ENCODE measurements around the gene KRT35.

Gene KRT35

DNA sequence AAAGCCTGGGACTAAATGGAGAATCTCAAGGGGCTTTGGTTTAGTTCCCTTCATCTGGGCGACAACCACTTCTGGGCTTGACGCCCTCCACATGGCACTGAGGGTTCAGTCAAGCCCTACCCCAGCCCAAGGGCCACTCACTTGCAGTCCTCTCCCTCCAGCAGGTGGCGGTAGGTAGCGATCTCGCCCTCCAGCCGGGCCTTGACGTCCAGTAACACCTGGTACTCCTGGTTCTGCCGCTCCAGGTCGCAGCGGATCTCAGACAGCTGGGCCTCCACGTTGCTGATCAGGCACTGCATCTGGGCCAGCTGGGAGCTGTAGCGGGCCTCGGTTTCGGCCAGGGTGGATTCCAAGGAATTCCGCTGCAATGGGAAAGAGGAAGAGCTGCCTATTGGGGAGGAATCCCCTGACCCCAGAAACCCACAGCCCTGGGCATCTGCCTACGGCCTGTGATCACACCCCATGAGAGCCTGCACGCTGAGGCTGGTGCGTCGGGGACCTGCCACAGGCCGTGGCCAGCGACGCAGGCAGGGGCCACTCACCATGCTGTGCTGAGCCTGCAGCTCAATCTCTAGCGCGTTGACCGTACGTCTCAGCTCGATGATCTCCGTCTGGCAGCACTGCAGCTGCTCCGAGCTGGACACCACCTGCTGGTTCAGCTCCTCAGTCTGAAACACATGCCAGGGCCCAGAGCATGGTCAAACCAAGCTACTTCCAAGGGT lies 6.0 kb upstream of the KRT35 start:
- DNase-seq (ENCODE audit: low read depth): no peak

DNA sequence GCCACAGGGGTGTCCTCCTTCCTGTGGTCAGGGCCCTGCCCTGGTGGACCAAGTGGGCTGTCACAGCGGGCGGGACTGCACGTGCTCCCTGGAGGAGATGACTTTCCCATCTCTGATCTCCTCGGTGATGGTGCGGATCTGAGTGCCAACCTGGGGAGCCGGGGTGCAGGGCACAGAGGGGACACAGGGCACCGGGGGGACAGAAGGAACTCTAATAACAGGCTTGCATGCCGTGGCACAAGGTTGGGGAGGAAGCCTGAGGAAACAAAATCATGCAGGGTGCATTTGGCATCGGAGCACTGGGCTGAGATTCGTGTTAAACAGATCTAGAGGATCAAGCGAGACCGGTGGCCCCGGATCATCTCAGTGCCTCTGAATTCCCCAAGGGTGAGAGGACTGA lies 5.4 kb upstream of the KRT35 start:
- no peak for DNase-seq (ENCODE audit: low read depth)

GRCh38 chr17:41484920-41485904 lies 4.3 kb upstream of the KRT35 start:
- no peak for DNase-seq (ENCODE audit: low read depth)

DNA sequence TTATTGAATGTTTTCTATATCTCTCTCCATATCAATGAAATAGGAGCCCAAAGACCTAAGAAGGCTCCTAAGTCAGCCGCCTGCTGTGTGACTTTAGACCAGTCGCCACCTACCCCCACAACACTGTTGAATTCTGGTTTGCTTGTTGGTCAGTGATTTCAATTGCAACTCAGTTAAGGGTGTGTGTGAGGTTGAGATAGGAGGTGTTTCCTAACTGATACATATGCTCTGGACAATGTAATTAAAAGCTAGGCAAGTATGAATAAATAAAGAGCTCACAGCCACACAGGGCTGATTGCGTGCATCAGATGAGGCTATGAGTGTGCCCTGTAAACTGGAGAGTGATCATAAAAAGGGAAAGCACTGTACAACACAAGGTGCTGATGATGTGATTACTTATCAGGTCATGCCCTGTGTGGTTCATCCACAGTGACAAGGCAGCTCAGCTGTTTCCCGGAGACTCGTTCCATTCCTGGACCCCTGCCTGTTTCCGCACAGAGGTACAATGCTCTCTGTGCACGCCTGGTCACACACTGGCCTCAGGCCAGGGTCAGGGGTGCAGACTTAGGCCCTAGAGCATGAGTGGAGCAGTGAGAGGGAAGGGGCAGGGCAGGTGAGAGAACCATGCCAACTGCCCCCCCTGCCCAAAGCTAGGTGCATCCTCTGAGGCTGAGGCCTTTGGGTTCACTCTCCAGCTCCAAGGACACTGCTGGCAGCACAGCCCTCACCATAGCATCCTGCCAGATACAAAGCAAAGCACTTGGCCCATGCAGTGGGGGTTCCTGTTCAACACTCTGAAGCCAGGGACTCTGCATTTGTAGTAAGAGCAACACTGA lies 3.3 kb upstream of the KRT35 start:
- DNase-seq (ENCODE audit: low read depth): no peak

- no peak for DNase-seq (ENCODE audit: low read depth)
Measured at GRCh38 chr17:41483531-41483930, 2.6 kb upstream of the KRT35 start.

DNA sequence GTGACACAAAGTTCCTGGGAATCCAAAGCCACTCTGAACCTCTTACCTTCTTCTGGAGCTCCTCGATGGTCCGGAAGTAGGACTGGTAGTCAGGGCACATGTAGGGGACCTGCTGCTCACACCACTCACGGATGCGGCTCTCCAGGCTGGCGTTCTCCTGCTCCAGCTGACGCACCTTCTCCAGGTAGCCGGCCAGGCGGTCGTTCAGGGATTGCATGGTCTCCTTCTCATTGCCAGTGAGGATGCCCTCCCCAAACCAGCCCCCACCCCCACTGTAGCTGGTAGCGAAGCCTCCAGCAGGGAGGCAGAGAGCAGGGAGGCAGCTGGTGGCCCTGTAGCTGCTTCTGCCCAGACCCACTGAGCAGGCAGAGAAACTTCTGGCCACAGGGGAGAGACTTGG lies 370 bp downstream of the KRT35 start:
- DNase-seq (ENCODE audit: low read depth): no peak

GRCh38 chr17:41480136-41480535 lies 815 bp downstream of the KRT35 start:
- DNase-seq (ENCODE audit: low read depth): no peak

GRCh38 chr17:41478237-41478636 lies 2.7 kb downstream of the KRT35 start:
- DNase-seq (ENCODE audit: low read depth): no peak

DNA sequence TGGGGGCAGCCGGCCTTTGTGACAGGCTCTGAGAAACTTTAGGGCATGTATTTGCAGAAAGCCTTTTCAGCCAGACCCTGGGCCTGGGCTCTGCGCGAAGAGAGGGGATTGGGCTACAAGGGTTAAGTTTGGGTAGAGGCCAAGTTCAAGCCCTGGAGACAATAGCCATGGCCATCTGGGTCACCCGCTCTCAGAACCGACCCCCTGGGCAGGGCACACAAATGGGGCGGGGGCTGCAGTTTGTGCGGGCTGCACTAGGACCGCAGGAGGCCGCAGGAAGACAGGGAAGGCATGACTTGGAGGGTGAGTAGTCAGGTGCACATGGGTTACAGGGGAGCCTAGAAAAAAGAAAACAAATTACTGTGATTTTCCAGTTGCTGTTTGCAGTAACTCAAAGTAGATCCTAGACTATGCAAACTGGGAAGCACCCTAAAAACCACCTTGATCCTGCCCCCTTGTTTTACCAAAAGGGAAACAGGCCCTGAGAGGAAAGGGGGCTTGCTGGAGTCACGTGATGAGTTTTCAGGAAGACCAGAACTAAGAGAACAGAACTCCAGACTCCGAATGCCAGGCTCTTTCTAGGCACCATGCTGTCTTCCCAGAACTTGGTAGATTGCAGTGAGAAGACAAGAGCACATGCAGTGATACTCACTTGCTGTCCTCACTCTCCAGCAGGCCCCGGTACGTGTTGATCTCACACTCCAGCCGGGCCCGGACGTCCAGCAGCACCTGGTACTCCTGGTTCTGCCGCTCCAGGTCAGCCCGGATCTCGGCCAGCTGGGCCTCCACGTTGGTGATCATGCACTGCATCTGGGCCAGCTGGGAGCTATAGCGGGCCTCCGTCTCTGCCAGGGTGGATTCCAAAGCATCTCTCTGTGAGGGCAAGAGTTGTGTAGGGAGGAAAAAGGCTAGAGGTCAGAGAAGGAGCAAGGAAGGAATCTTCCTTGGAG lies 3.8 kb downstream of the KRT35 start:
- DNase-seq (ENCODE audit: low read depth): no peak

DNA sequence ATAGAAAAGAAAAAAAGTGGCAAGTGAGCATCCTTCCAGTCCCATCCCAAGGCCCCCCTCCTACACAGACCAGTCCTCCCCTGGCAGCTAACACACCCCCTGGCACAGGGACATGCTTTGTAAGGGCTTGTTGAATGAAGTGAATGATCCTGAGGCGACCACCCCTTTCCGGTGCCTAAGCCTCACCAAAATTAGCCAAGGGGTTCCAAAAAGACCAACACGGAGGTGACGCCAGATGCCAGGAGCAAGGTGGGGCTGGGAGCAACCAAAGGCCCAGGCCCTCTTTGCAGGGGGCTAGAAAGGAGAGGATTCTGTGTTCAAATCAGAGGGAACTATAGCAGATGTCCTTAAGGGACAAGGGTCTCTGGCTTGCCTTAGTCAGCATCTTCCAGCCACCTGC lies 5.5 kb downstream of the KRT35 start:
- no peak for DNase-seq (ENCODE audit: low read depth)

GRCh38 chr17:41474863-41475262 lies 6.1 kb downstream of the KRT35 start:
- DNase-seq (ENCODE audit: low read depth): no peak

GRCh38 chr17:41468346-41468745 lies 12.6 kb downstream of the KRT35 start:
- DNase-seq (ENCODE audit: low read depth): no peak

DNA sequence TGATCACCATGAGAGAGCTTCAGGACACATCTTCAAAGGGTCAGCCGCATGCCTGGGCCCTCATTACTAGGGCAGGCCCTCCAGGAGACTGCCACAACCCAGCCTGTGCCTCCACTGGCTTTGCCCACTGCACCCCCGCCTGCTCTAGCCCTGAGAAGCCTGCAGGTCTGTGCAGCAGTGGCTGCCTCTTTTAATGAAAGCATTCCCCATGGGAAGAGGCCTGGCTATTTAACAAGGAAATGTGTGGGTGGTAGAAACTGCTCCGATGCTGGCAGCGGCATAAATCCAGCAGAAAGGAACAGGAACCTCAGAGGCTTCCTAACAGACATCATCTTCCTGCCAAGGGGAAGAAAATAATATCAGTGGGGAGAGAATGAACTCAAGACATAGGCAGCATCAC lies 13.4 kb downstream of the KRT35 start:
- DNase-seq (ENCODE audit: low read depth): no peak

DNA sequence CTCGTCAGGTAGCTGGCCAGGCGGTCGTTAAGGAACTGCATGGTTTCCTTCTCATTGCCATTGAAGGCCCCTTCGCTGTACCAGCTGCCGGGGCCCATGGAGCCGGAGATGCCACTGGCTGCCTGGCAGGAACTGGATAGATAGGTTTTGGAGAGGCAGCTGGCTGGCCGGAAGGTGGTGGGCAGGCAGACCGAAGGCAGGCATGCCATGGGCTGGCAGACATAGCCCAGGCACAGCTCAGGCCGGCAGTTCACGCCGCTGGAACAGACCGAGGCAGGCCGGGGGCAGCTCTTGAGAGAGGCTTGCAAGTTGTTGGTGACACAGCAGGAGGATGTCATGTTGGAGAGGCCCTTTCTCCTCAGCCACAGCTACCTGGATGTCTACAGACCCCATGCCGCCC lies 14.0 kb downstream of the KRT35 start, which contains the start of gene KRT32:
Gene KRT32, minus strand, starts transcription at position 399 of the 400 bp plus-strand sequence. Its CDS starts 61 bp downstream, at position 338.
- no peak for DNase-seq (ENCODE audit: low read depth)

- no peak for DNase-seq (ENCODE audit: low read depth)
Measured at GRCh38 chr17:41464682-41465081, 16.3 kb downstream of the KRT35 start.

DNA sequence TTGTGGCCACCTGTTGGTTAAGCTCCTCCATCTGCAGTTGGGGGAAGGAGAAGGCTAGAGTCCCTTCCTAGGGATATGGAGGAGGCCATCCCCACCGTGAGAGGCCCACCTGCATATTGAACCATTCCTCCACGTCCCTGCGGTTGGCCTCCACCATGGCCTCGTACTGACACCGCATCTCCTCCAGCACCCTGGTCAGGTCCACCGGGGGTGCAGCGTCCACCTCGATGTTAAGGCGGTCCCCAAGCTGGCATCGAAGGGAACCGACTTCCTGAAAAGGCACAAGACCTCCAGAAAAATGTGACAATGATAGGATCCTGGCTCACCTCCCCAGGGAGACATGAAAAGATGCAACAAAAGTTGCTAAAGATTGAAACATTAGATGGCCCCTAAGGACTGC lies 16.8 kb downstream of the KRT35 start:
- no peak for DNase-seq (ENCODE audit: low read depth)

GRCh38 chr17:41463746-41464145 lies 17.2 kb downstream of the KRT35 start:
- no peak for DNase-seq (ENCODE audit: low read depth)

DNA sequence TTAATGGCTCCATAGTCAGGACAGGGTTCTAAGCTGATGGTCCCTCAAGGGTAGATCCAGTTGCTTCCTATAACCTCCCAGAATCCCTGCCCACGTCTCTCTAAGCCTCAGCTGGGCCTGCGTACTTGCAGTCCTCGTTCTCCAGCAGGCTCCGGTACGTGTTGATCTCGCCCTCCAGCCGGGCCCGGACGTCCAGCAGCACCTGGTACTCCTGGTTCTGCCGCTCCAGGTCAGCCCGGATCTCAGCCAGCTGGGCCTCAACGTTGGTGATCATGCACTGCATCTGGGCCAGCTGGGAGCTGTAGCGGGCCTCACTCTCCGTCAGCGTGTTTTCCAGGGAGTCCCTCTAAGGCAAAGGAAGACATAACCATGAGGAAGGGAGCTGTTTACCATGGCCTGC lies 18.2 kb downstream of the KRT35 start:
- DNase-seq (ENCODE audit: low read depth): no peak

GRCh38 chr17:41457676-41458075 lies 23.3 kb downstream of the KRT35 start:
- DNase-seq (ENCODE audit: low read depth): no peak

- DNase-seq (ENCODE audit: low read depth): no peak
Measured at GRCh38 chr17:41456204-41456603, 24.7 kb downstream of the KRT35 start.

DNA sequence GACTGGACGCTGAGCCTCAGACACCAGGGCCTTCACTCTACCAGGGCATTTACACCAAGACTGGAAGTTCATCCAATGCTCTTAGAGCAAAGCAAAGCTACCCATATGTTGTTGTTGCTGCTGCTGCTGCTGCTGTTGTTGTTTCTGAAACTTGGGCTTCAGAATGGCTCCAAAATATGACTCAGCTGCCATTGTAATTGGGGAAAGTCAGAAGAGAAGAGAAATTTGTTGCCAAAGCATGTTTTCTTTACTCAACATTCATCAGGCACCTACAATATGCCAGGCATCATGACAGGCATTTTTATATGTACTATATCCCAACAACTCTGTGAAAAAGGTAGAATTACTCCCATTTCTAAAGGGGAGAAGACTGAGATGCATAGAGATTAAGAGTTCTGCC lies 25.7 kb downstream of the KRT35 start:
- DNase-seq (ENCODE audit: low read depth): no peak
